ENCODE results near the gene PCNT. TPM values are rescaled to one million over a fixed set of nuclear protein-coding genes. Genes with fewer than 3 reads are reported as not detected.
"Not testable (repeated sequence)": the region's sequence is repeated elsewhere in the genome, so short reads cannot be mapped to it uniquely, and the experiment has no call there.

The PCNT gene
- total RNA-seq, 1 donor from 2014 or later: 18.1 TPM

DNA sequence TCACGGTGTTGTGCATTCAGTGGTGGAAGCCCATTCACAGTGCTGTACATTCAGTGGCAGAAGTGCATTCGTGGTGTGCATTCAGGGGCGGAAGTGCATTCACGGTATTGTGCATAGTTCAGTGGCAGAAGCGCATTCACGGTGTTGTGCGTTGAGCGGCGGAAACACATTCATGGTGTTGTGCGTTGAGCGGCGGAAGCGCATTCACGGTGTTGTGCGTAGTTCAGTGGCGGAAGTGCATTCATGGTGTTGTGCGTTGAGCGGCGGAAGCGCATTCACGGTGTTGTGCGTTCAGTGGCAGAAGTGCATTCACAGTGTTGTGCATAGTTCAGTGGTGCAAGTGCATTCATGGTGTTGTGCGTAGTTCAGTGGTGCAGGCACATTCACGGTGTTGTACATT, 60.6 kb downstream of the PCNT start:
- no peak for ATAC-seq

DNA sequence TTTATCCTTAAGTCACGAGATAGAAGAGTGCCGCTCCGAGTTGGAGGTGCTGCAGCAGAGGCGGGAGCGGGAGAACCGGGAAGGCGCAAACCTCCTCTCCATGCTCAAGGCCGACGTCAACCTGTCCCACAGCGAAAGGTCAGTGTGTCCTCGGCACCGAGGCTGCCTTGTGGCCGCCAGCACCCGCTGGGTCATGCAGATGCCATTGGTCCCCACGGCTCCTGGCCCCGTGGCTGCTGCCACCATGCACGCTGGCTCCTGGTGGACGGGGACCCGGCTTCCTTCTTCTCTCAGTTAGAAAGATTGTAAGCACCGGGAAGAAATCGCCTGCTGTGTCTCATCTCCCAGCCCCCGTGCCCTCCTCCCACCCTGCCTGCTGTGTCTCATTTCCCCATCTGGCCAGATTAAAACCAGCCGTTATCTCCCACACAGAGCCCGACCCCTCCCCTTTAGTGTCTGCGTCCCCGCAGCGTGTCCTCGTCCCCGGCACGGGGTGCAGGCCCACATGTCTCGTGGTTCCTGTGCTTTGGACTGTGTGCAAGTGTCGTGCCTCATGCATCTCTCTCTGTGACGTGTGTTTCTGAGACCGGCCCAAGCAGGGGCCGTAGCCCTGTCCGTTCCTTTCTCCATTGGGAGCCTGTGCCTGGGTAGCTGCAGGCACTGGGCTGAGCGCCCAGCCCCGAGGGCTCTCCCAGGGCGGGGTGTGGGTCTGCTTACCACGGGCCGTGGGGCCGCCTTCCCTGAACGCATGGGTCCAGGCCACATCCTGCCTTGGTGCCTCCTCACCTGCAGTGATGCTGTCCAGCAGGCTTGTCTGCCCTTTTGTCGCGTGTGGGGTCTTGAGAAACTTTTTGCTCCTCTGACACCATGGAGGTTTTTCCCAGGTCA, 62.1 kb downstream of the PCNT start:
- ATAC-seq: peak; percentile 16

DNA sequence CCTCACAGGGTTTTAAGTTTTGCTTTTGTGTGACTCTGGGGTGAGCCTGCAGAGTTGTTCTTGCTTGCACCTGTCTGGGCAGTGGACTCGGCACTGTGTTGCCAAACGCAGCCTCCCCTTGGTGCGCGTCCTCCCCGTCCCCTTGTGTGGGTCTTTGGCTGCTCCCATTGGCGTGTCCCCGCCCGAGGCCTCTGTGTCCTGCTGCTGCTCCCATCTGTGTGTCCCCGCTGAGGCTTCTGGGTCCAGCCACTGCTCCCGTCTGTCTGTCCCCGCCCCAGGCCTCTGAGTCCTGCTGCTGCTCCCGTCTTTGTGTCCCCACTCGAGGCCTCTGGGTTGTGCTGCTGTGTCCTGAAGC, 62.8 kb downstream of the PCNT start:
- ATAC-seq: no peak

DNA sequence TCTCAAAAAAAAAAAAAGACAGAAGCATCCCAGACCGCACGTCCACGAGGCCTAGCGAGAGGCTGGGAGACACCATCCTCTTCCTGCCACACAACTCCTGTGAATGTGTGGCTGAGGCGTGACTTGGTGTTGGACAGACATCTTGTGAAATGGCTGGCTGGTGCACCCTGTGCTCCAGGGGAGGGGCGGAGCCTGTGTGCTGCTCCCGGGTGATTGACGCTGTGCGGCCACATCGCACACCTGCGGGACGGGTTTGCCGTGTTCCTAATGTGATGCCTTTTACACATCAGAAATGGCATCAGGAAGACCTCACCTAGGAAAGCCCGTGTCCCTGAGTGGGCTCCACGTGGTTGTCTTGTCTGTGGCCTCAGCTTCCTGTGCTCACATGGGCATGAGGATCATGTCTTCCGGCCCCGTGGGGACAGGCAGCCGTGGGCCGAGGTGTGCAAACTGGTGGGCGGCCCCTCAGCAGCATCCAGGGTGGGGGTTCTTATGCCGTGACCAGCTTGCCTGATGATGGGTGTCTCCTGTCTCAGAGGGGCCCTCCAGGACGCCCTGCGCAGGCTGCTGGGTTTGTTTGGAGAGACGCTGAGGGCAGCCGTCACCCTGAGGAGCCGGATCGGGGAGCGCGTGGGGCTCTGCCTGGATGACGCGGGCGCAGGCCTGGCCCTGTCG, 64.4 kb downstream of the PCNT start:
- ATAC-seq: peak; percentile 65

DNA sequence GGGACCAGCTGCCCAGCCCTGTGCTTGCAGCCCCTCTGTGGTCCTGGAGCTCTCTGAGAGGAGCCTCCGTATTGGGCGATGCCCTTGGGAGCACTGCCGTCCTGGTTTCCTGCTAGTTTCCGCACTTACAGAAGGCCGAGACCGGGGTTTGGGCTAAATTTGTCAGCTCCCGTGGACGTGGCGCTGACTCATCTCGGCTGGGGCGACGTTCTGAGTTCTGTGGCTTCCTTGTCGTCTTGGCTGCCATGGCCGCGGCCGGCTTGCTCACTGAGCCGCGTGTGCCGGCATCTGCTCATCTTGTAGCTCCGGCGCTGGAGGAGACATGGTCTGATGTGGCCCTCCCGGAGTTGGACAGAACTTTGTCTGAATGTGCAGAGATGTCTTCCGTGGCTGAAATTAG, 64.9 kb downstream of the PCNT start:
- no peak for ATAC-seq

DNA sequence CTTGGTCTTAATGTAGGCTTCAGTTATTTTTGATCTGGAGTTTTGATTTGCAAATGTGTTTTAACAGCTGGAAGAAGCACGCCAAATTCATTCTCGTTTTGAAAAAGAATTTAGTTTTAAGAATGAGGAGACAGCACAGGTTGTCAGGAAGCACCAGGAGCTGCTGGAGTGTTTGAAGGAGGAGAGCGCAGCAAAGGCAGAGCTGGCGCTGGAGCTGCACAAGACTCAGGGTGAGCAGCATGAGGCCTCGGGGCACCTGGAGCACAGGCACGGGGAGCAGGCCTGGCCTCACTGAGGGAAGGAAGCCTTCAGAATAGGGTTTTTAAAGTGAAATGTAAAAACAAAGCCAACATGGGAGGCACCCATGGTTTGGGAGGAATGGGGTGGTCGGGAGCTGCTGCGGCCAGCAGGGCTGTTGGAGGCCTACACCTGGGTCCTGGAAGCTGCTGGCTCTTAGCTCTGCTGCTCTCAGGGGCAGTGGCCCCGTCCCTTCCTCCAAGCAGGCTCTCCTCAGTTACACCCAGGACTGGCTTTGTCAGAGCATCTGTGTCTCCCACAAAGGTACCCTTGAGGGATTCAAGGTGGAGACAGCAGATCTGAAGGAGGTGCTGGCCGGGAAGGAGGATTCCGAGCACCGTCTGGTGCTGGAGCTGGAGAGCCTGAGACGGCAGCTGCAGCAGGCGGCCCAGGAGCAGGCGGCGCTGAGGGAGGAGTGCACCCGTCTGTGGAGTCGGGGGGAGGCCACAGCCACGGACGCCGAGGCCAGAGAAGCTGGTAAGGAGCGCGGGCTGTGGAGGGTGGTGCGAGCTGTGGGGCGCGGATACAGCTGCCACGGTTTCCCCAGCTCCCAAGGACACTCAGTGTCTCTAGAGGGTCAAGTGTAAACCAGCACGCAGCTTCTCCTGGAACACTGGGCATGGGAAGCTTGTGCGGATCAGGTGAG, 66.9 kb downstream of the PCNT start:
- ATAC-seq: no peak

DNA sequence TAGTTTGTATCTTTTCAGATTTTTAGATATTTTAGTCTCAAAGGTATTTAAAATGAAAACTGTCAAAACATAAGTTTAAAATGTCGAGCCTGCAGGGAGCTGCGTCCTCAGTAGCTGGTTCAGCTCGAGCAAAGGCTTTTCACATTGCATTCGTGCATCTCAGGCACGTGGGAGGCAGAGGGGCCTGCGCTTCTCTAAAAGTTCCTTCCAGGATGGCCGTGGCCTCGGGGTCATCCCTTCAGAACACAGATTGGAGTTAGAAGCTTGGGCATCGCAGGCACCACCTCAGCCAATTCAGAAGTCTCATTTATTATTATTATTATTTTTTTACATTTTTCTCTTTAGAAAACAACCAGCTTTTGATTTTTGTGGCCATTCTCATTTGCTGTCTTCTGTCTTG, 67.8 kb downstream of the PCNT start:
- ATAC-seq: no peak

DNA sequence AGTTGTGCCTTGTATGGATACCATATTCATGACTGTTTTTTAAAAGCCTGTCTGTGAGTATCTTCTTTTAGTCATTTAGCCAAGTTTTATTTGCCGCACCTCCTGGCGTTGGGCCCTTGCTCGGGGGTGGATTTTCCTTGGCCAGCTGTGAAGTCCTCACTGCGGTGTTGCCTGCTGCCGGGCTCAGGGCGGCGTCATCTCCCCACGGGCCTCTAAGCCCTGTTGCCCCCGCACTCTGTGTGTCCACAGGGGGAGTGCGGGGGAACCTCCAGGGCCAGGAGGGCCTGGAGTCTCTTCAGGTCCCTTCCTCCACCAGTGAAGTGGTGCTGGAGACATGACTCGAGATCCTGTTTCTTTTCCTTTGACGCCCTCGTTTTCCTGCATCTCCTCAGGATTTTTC, 69.0 kb downstream of the PCNT start:
- ATAC-seq: no peak

DNA sequence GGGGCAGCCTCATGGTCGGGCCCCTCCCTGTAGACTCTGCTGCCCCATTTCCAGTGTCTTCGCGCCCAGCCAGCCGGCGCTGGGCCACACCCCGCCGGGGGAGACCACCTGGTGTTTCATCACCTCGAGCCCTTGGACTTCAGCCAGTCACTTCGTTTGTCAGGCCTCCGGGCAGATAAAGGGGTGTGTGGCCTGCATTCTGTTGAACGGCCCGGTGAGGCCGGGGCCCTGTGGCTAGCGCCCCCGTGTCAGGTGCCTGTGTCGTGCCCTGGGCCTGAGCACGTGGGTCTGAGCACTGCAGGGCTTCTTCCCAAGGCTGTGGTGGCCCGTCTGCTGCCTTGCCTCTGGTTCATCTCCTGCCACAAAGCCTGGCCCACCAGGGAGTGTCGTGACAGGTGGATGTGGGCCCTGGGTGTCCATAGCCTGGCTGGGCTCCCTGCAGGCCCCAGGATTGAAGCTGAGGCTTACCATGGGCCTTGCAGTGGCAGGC, 69.5 kb downstream of the PCNT start:
- peak; percentile 6 for ATAC-seq

DNA sequence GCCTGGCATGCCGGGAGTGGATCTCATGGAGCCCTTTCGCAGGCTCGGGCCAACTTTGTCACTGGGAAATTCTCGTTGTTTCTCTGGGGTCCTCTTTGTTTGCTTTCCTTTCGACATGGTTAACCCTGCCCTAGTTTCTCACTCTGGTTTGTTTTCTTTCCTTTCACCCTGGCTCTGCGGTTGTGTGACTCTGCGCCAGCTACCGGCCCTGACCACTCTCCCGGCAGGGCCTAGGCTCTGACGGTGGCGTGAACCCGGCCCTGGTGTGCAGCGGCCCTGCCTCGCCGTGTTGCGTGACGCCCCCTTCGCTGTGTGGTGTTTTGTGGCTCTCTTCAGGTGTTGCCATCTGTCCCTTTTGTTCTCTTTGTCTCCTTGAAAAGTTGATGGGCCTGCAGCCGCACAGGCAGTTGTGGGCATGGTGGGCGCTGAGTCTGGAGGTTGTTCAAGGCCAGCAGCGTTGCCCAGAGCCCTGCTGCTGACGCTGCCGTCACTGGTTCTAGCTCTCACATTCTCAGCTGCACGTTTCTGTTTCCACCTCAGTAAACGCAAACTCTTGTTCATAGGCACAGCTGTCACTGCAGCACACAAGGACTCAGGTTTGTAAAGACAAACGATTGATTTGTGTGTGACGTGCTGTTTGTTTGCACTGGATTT, 70.1 kb downstream of the PCNT start:
- no peak for ATAC-seq

DNA sequence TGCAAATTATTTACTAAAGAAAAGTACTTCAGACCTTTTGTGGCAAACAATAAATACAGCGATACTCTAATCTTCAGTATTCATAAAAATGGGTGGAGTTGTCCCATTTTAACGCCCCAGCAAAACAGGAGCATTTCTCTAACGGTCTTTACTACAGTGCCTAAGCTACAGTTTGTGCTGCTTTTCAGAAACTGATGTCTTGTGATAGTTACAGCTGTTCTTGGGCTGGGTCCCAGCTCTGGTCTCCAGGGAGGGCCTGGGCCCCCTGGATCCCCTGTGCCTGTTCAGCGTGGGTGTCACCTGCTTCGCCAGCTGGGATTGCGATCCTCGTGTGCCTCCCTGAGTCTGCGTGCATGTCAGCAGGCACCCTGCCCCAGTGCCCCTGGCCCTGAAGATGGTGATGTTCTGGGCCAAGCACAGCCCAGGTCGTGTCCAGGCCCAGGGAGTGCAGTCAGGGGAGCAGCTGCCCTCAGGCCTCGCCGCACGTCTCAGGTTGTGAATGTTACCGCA, 70.7 kb downstream of the PCNT start:
- no peak for ATAC-seq

DNA sequence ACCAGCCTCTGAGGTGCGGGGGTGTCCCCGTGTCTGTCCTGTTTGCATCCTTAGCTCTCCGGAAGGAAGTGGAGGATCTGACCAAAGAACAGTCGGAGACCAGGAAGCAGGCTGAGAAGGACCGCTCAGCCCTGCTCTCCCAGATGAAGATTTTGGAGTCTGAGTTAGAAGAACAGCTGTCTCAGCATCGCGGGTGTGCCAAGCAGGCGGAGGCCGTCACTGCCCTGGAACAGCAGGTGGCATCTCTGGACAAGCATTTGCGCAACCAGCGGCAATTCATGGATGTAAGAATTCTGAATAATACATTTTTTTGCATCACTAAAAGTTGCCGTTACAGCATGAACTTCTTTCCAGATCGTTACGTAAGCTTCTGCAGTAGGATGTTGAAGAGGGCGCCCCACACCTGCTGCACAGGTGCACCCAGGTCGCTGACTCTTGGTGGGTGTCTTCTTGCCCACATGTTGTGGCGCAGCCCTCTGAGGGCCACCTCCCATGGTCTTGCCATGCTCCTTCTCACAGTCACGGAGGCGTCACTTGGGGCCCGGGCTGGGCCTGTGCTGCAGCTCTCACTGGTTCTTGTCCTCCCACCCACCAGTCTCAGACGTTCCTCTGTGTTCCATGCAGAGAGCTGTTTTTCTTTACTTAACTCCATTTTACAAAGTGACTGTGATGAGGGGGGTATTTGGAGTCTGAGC, 73.4 kb downstream of the PCNT start:
- ATAC-seq: no peak

DNA sequence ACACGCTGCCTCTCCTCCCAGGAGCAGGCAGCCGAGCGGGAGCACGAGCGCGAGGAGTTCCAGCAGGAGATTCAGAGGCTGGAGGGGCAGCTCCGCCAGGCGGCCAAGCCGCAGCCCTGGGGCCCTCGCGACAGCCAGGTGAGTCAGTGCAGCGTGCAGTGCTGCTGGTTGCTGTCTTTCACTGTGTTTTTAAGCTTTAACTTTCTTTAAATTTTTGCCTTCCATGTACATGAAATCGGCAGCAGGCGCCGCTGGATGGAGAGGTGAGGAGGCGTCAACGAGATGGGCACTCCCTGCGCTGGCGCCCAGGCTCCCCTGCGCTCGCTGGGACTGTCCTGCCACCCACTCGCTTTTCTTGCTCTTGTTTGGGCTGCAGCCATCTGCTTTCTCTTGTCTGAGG, 74.0 kb downstream of the PCNT start:
- ATAC-seq: no peak

DNA sequence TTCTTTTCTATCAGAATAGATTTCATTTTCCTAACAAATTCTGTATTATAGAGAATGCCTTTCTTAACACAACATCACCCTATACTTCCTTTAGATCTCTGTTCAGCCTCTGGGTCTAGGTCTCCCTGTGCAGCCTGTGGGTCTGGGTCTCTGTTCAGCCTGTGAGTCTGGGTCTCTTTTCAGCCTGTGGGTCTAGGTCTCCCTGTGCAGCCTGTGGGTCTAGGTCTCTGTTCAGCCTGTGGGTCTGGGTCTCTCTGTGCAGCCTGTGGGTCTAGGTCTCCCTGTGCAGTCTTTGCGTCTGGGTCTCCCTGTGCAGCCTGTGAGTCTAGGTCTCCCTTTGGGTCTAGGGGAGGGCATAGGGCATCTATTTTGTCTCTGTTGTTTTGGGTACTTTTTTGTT, 75.2 kb downstream of the PCNT start:
- peak; percentile 31 for ATAC-seq

DNA sequence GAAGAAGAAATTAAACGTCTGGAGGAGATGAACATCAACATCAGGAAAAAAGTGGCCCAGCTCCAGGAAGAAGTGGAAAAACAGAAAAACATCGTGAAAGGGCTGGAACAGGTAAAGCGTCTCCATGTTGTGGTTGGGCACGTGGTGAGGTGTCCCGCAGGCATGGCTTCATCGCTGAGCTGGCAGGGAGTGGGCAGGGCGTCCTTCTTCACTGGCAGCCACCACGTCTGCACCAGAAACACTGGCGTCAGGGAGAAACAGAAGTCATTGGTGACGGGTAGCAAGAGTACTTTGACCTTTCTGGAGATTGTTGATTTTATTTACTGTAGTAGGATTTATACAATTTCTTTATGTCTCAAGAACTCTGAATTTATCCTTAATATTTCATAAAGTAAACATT, 75.7 kb downstream of the PCNT start:
- ATAC-seq: no peak

DNA sequence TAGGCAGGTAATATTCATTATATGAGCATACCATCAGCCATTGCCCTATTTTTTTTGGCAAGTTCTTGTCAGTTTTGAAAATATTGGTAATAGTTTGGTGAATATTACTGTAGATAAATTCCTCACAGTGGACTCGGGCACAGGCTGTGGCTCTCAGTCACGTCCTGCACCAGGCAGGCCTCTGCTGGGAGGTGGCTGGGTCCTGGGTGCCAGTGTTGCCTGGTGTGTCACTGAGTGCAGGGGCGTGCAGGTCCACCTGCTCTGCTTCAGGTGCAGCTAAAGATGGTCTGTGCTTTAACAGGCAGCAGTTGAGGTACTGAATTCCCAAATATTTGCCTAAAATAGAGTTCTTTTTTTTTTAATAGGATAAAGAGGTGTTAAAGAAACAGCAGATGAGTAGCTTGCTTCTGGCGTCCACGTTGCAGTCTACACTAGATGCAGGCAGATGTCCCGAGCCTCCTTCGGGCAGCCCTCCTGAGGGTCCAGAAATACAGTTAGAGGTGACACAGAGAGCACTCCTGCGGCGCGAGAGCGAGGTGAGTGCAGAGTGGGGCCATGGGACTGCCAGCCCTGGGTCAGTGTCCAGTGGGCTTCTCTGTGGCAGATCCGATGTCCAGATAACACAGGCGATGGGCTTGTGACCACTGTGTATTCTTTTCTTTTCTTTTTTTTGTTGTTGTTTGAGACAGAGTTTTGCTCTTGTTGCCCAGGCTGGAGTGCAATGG, 77.4 kb downstream of the PCNT start:
- ATAC-seq: no peak

DNA sequence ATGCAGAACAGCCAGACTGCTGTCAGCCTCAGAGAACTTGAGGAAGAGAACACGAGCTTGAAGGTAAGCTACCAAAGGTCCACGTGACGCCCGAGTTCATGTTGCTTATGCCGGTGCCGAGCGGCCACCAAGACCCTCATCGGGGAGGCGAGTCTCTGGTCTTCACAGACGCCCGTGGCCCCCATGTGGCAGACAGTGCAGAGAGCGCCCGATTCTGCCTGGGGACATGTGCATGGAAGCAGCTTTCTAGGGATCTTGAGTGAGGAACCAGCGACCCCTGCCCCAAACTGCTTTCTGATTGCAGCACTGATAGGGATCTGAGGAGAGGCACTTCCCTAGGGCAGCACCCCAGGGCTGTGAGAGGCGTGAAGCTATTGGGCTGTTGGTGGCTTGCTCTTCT, 78.5 kb downstream of the PCNT start:
- ATAC-seq: no peak

DNA sequence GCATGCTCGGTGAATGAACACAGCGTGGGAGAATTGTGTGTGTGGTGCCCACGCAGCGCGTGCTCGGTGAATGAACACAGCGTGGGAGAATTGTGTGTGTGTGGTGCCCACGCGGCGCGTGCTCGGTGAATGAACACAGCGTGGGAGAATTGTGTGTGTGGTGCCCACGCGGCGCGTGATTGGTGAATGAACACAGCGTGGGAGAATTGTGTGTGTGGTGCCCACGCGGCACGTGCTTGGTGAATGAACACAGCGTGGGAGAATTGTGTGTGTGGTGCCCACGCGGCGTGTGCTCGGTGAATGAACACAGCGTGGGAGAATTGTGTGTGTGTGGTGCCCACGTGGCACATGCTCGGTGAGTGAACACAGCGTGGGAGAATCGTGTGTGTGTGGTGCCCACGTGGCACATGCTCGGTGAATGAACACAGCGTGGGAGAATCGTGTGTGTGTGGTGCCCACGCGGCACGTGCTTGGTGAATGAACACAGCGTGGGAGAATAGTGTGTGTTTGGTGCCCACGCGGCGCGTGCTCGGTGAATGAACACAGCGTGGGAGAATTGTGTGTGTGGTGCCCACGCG, 79.4 kb downstream of the PCNT start:
- ATAC-seq: not testable (repeated sequence)

DNA sequence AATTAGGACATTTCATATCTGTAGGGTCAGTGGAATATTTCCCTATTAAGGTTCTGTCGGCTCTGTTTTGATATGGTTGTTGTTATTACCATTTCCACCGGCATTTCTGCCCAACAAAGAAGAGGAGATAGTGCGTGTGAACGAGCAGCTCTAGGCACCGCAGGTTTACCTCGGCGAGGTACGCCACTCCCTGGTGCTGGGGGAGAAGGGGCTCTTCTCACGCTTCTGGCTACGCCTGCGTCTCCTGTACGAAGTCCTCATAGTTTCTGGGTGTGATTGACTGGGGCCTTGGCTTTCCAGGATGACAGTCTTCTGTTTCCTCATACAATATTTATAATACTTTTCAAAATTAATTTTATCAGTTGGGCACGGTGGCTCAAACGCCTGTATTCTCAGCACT, 80.3 kb downstream of the PCNT start:
- ATAC-seq: no peak

DNA sequence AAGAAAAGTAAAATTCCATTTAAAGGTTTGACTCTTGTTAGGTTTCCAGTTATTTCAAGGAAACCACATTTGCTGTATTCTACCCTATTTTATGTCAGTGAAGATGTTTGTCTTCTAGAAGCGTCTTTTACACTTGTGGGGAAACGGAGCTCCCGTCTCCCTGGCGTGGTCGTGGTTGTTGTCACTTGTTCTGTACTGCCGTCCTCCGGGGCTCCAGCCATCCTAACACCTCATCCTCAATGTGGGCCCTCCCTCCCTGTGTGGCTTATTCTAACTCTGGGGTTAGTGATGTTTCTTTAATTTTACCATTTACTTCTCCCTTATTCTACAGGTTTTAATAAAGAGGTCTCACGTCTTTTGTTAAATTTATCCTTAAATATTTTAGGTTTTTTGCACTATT, 82.0 kb downstream of the PCNT start:
- no peak for ATAC-seq
